ENCODE data around the gene SLC15A1.

The SLC15A1 gene

GRCh38 chr13:98752467-98753290 is at the start of gene SLC15A1:
Gene SLC15A1, minus strand, starts transcription at chr13:98752672. Its CDS starts 74 bp downstream, at chr13:98752598.
- no peak for DNase-seq

- no peak for DNase-seq
Observed at GRCh38 chr13:98801626-98802418, 49.4 kb upstream of the SLC15A1 start.

- DNase-seq: no peak
Observed at GRCh38 chr13:98800078-98800477, 47.6 kb upstream of the SLC15A1 start.

- DNase-seq: no peak
Observed at GRCh38 chr13:98798849-98799645, 46.6 kb upstream of the SLC15A1 start.

- no peak for DNase-seq
Observed at GRCh38 chr13:98797456-98797855, 45.0 kb upstream of the SLC15A1 start.

GRCh38 chr13:98796798-98797197 is 44.3 kb upstream of the SLC15A1 start:
- no peak for DNase-seq

- DNase-seq: no peak
Observed at GRCh38 chr13:98796191-98796590, 43.7 kb upstream of the SLC15A1 start.

- no peak for DNase-seq
Observed at GRCh38 chr13:98795220-98795619, 42.7 kb upstream of the SLC15A1 start.

GRCh38 chr13:98794498-98794897 is 42.0 kb upstream of the SLC15A1 start:
- no peak for DNase-seq

- no peak for DNase-seq
Observed at GRCh38 chr13:98792785-98793495, 40.5 kb upstream of the SLC15A1 start.

- no peak for DNase-seq
Observed at GRCh38 chr13:98792321-98792720, 39.8 kb upstream of the SLC15A1 start.

- DNase-seq: no peak
Observed at GRCh38 chr13:98791611-98792010, 39.1 kb upstream of the SLC15A1 start.

GRCh38 chr13:98787996-98788395 is 35.5 kb upstream of the SLC15A1 start:
- DNase-seq: no peak

- DNase-seq: no peak
Observed at GRCh38 chr13:98787173-98787572, 34.7 kb upstream of the SLC15A1 start.

- no peak for DNase-seq
Observed at GRCh38 chr13:98786023-98786422, 33.6 kb upstream of the SLC15A1 start.

GRCh38 chr13:98785405-98785804 is 32.9 kb upstream of the SLC15A1 start:
- no peak for DNase-seq

GRCh38 chr13:98784666-98785065 is 32.2 kb upstream of the SLC15A1 start:
- no peak for DNase-seq

- DNase-seq: no peak
Observed at GRCh38 chr13:98783856-98784478, 31.5 kb upstream of the SLC15A1 start.

GRCh38 chr13:98782654-98783053 is 30.2 kb upstream of the SLC15A1 start:
- no peak for DNase-seq

GRCh38 chr13:98781905-98782304 is 29.4 kb upstream of the SLC15A1 start:
- DNase-seq: no peak

- no peak for DNase-seq
Observed at GRCh38 chr13:98781470-98781869, 29.0 kb upstream of the SLC15A1 start.

- no peak for DNase-seq
Observed at GRCh38 chr13:98781045-98781444, 28.6 kb upstream of the SLC15A1 start.

Data from stimulated activated CD4-positive, alpha-beta T cell treated with anti-CD3 and anti-CD28 coated beads, Interleukin-4, amount 100 ng/mL, for 1 hour (primary cell).